NCI-H128 (cell line): ENCODE data around the gene ITGA7.

Experiments
- DNase-seq: peaks from one replicate; lab custom pipeline; 2025; ENCODE audit not compliant: unreplicated experiment; lab: John Stamatoyannopoulos, UW

The ITGA7 gene

DNA sequence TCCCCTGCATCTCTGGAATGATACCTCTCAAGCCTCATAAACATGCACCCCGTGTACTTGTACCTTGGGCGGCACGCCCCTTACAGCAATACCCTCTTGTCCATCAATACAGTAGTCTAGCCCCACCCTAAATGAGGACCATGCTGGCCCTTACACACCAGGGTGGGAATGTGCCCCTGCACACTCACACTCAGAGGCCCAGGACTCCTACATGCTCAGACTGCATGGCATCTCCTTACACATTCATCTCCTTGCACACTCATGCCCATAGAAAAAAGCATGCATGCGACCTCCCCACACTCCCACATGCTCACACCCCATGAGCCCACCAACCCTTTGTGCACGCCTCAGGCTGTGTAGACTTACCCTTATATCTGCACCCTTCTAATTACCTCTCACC, 22.0 kb downstream of the ITGA7 start:
- no peak for DNase-seq

GRCh38 chr12:55684761-55685370, 22.8 kb downstream of the ITGA7 start:
- DNase-seq, result no peak

- DNase-seq, result no peak
Observed at GRCh38 chr12:55683676-55684075, 24.0 kb downstream of the ITGA7 start.

GRCh38 chr12:55682087-55682796, 25.5 kb downstream of the ITGA7 start:
- no peak for DNase-seq

DNA sequence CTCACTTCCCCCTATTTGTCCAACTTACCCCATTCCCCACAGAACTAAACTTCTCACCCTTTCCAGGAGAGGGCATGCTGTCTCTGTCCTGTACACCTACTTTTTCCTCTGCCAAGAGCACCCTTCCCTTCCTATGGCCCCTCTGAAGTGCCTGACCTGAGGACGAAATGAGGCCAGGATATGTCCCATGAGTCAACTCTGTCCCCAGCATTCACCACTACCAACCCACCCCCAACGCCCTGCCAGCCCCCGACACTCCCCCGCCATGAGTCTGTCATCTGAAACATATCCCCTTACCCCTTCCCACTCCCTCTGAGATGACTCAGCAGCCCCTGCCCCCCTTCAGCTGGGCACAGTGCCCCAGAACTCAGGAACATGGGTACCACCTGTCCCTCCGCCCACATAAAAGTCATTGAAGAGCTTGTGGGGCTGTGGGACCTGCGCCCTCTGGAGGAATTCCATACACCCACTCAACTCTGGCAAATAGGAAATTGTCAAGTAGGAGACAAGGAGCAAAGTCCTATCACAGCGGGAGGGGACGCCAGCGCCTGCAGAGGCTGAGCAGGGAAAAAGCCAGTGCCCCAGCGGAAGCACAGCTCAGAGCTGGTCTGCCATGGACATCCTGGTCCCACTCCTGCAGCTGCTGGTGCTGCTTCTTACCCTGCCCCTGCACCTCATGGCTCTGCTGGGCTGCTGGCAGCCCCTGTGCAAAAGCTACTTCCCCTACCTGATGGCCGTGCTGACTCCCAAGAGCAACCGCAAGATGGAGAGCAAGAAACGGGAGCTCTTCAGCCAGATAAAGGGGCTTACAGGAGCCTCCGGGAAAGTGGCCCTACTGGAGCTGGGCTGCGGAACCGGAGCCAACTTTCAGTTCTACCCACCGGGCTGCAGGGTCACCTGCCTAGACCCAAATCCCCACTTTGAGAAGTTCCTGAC, 26.3 kb downstream of the ITGA7 start:
- DNase-seq, result no peak

GRCh38 chr12:55679691-55680090, 28.0 kb downstream of the ITGA7 start:
- no peak for DNase-seq

GRCh38 chr12:55676707-55677106, 31.0 kb downstream of the ITGA7 start:
- DNase-seq, result no peak

DNA sequence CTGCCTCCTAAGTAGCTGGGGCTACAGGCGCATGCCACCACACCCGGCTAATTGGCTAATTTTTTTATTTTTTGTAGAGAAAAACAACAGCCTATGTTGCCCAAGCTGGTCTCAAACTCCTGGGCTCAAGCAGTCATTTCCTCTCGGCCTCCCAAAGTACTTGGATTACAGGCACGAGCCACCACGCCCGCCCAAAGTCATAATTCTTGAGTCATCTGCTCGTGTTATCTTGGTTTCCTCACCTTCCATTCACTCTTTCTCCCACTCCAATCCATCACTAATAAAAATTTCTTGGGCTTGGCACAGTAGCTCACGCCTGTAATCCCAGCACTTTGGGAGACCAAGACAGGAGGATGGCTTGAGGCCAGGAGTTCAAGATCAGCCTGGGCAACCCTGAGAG, 32.0 kb downstream of the ITGA7 start:
- DNase-seq, result no peak

DNA sequence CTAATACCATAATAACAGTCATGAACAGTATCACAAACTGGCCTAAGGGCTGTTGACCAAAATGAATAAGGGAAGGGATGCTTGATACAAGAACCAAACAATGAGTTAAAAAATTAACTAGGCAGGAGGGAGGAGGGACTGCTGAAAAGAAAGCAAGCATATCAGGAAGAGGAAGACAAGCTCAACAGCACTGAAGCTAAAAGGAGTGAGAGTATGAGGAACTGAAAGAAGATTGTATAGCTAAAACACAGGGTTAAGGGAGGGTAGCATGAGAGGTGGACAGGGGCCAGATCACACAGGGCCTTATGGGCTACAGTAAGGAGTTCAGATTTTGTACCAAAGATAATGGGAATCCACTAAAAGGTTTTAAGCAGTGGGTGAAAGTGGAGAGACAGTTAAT, 34.1 kb downstream of the ITGA7 start:
- DNase-seq, result no peak

GRCh38 chr12:55671746-55672145, 36.0 kb downstream of the ITGA7 start:
- no peak for DNase-seq

DNA sequence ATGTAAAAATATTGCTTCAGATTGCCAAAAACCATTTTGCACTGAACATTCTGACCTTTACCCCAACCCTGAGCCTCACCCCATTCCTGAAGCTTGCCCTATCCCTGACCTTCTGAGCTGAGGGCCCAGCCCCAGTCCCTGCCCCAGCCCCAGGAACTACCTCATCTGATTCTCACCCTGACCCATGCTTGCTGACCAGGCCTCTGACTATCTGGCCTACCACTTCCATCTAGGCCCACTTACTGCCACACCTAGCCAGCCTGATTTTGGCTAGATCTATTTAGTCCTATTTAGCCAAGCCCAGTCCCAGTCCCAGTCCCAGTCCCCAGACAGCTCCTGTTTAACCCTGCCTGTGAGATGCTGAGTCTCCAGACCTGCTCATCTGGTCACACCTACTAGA, 37.4 kb downstream of the ITGA7 start:
- no peak for DNase-seq

DNA sequence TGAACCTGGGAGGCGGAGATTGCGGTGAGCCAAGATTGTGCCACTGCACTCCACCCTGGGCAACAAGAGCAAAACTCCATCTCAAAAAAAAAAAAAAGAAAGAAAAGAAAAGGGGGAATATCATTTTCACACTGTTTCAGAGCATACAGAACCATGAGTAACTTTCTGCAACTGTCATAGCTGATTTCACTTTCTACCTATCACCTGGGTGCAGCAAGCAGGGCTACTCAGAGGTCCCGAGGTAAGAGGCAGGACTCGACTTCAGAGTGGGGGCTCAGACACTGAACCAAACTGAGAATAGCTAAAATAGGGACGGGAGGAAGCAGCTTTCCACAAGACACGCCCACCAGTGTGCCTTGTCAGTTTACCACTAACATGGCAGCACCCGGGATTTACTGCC, 41.2 kb downstream of the ITGA7 start:
- DNase-seq, result no peak

GRCh38 chr12:55664826-55665225, 42.9 kb downstream of the ITGA7 start:
- DNase-seq, result no peak

DNA sequence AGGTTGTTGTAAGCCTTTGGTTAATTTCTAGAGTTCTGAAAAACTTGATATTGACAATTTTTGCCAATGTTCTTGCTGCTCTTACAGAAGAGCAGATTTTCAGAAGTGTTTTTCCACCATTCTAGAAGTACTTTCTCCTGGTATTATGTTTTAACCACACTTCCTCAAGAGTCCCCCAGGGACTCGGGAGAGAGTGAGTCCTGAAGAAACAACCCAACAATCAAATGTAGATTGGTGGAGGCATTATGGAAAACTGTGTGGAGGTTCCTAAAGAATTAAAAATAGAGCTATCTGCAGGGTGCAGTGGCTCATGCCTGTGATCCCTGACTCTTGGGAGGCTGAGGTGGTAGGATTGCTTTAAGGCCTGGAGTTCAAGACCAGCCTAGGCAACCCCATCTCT, 44.3 kb downstream of the ITGA7 start:
- no peak for DNase-seq

DNA sequence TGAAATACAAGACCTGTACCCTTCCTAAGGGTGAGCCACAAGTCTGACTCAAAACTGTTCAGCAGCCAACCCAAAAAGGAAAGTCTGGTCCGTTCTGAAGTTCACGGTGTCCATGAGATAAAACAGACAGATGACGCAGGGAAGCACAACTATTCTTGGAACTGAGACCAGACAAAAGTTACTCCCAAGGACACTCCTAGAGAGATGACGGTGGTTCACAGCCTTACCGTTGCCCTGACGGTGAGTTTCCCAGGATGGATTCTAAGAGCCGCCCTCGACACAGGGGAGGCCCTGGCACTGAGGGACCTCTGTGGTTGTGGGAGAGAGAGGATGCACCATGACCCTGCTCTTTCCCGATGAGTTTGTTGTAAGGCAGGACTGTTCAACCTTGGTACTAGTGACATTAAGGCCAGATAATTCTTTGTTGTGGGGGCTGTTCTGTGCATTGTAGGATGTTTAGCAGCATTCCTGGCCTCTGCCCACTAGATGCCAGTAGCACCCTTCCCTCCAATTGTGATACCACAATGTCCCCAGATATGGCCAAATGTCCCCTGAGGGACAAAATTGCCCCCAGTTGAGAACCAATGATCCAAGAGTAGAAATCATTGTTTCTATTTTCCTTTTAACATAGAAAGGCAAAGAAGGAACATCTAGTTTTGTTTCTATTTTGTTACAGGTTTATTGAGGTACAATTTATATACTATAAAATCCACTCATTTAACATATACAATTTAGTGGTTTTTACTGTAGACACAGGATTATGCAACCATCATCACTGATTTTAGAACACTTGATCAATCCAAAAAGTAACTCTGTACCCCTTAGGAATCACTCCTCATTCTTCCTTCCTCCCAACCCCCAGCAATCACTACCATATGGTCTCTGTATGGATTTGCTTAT, 48.0 kb downstream of the ITGA7 start:
- DNase-seq, result peak; percentile 3

- DNase-seq, result no peak
Observed at GRCh38 chr12:55658635-55659391, 48.9 kb downstream of the ITGA7 start.

DNA sequence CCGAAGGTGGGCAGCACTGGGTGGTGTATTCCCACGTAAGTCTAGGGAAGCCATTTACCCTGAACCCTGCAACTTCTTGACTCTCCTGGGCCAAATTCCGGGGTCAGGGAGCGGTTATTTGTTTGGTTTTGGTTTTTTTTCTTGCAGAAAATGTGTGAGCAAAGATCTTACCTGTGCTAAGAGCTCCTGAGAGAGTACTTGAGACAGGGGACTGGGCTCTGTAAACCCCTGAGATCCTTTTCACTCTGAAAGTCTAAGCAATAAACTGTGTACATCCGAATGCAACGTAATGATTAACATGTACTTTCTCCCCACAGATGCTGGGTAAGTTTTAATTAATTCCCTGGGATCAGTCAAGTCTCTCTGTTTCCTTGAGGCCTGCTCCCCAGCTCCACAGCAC, 49.5 kb downstream of the ITGA7 start:
- DNase-seq, result no peak

DNA sequence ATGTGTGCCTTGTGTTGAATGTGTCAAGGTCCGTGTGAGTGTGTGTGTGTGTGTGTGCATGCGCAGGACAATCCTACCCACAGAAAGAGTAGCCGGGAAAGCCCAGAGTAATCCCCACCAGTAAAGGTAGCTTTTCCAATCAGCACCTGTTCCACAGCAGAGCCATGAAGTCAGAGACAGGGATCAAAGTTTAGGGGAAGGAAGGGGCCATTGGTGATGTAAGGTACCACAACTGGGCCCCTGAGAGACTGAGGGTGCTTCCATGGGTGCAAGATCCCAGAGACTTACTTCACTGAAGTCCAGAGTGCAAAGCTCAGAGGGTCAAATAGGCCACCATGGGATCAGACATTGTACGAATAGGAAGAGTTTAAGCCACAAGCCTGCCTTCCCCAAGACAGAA, 50.5 kb downstream of the ITGA7 start:
- no peak for DNase-seq

- no peak for DNase-seq
Observed at GRCh38 chr12:55654511-55655214, 53.0 kb downstream of the ITGA7 start.

- no peak for DNase-seq
Observed at GRCh38 chr12:55653031-55653430, 54.7 kb downstream of the ITGA7 start.
